Neural progenitor cell (in vitro differentiated cells): Measurements from ENCODE around the gene MYCBP.

ENCODE experiments used
- CTCF ChIP-seq: fragments of 200-600 bp; sonication (generic); IDR thresholded peaks from 2 replicates; pipeline ENCODE4 v1.5.1; 2017; ENCODE audit warnings: antibody characterized with exemption, mild to moderate bottlenecking
- EZH2 ChIP-seq: fragments of 200-600 bp; sonication (generic); IDR thresholded peaks from 2 replicates; pipeline ENCODE4 v1.6.1; 2017; ENCODE audit warnings: antibody characterized with exemption, mild to moderate bottlenecking, moderate library complexity
- EZH2phosphoT487 ChIP-seq: fragments of 200-600 bp; sonication (generic); IDR thresholded peaks from 2 replicates; pipeline ENCODE4 v1.6.1; 2017; ENCODE audit warnings: antibody characterized with exemption

- TF ChIP-seq CTCF (no peak), EZH2 (no peak), EZH2phosphoT487 (no peak)
Measured at GRCh38 chr1:38846210-38846609, 26.9 kb downstream of the MYCBP start.
